ENCODE results near the gene SERPINB12.

Gene SERPINB12

GRCh38 chr18:63542069-63542468 is at the start of gene SERPINB12:
SERPINB12 (plus strand) TSS chr18:63542369; CDS start chr18:63556160, 13,791 bp downstream.
- Histone ChIP-seq H3K4me3 (no peak within 1 kb of the TSS), H3K27me3 (no peaks in the 10 kb centered on the region), H3K9me3 (no peaks in the 10 kb centered on the region), H3K9ac (no peak within 1 kb of the TSS), H4K20me1 (no peaks in the 10 kb centered on the region), H3K36me3 (no peaks in the 10 kb centered on the region), H3K4me2 (no peak within 1 kb of the TSS), H3K27ac (no peak within 1 kb of the TSS), H3K4me1 (no peaks in the 10 kb centered on the region)
- no peak for TF ChIP-seq Cebpa-rat (IDR thresholded peaks at IDR 0.05)

DNA sequence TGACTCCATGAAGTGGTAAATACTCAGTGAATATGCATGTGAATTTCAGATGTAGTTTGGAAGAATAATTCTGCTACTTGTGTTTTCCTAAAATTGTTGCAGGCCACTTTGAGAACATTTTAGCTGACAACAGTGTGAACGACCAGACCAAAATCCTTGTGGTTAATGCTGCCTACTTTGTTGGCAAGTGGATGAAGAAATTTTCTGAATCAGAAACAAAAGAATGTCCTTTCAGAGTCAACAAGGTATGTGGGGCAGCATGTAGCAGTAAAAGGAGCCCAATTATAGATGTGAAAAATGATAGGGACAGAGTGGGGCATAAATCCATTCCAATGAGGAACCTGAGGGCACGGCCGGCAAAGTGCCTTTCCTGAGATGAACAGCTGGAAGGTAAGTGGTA is 49.3 kb upstream of the SERPINB12 start:
- Histone ChIP-seq H3K27ac (no peak overlapping the region), H3K9ac (no peak overlapping the region), H3K4me2 (no peak overlapping the region), H3K4me1 (no peaks in the 10 kb centered on the region), H3K4me3 (no peak overlapping the region), H4K20me1 (no peaks in the 10 kb centered on the region), H3K9me3 (no peaks in the 10 kb centered on the region), H3K27me3 (no peaks in the 10 kb centered on the region), H3K36me3 (no peaks in the 10 kb centered on the region)
- TF ChIP-seq Cebpa-rat (IDR thresholded peaks at IDR 0.05) = no peak

GRCh38 chr18:63495675-63496074 is 46.5 kb upstream of the SERPINB12 start:
- no peak for TF ChIP-seq Cebpa-rat (IDR thresholded peaks at IDR 0.05)

GRCh38 chr18:63505566-63506335 is 36.4 kb upstream of the SERPINB12 start:
- H3K9me3 ChIP-seq = no peaks in the 10 kb centered on the region
- H3K27ac ChIP-seq = no peak overlapping the region
- no peak for TF ChIP-seq Cebpa-rat (IDR thresholded peaks at IDR 0.05)
- H3K4me1 ChIP-seq = no peaks in the 10 kb centered on the region
- H3K4me3 ChIP-seq = no peak overlapping the region
- H3K4me2 ChIP-seq = no peak overlapping the region
- H3K9ac ChIP-seq = no peak overlapping the region
- no peaks in the 10 kb centered on the region for H3K36me3 ChIP-seq
- H4K20me1 ChIP-seq = no peaks in the 10 kb centered on the region
- no peaks in the 10 kb centered on the region for H3K27me3 ChIP-seq

More at GRCh38 chr18:63495675-63496074, 46.5 kb upstream of the SERPINB12 start:
- H3K9ac ChIP-seq = no peak overlapping the region
- H3K4me2 ChIP-seq = no peak overlapping the region
- H4K20me1 ChIP-seq = no peaks in the 10 kb centered on the region
- no peak overlapping the region for H3K4me3 ChIP-seq
- no peak overlapping the region for H3K27ac ChIP-seq
- no peaks in the 10 kb centered on the region for H3K36me3 ChIP-seq
- no peaks in the 10 kb centered on the region for H3K4me1 ChIP-seq
- H3K27me3 ChIP-seq = no peaks in the 10 kb centered on the region
- no peaks in the 10 kb centered on the region for H3K9me3 ChIP-seq

- no peak for TF ChIP-seq Cebpa-rat (IDR thresholded peaks at IDR 0.05)
- Histone ChIP-seq H4K20me1 (no peaks in the 10 kb centered on the region), H3K4me2 (no peak overlapping the region), H3K4me1 (no peaks in the 10 kb centered on the region), H3K9ac (no peak overlapping the region), H3K36me3 (no peaks in the 10 kb centered on the region), H3K27ac (no peak overlapping the region), H3K27me3 (no peaks in the 10 kb centered on the region), H3K9me3 (no peaks in the 10 kb centered on the region), H3K4me3 (no peak overlapping the region)
Measured at GRCh38 chr18:63506336-63506646, 35.9 kb upstream of the SERPINB12 start.

DNA sequence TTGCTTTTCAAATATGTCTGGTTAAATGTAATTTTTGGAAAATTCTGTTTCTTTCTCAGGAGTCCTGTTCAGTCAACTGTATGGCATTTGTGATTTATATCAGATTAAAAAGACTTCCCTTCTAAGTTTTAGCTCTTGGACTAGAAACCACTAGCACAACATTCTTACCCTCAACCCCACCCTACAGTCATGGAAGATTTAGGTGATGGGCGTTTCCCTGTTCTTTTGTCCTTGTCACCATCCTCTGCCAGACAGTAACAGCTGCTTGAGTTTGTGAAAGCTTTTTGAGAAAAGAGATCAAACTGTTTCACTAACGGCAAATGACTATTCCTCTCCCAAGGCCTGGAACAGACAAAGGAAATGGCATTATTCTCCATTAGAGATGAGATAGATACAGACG is 33.6 kb upstream of the SERPINB12 start:
- Histone ChIP-seq H3K9me3 (no peaks in the 10 kb centered on the region), H3K9ac (no peak overlapping the region), H3K27me3 (no peaks in the 10 kb centered on the region), H3K4me1 (no peaks in the 10 kb centered on the region), H3K27ac (no peak overlapping the region), H3K4me3 (no peak overlapping the region), H3K4me2 (no peak overlapping the region), H4K20me1 (no peaks in the 10 kb centered on the region), H3K36me3 (no peaks in the 10 kb centered on the region)
- TF ChIP-seq Cebpa-rat (IDR thresholded peaks at IDR 0.05) = no peak

DNA sequence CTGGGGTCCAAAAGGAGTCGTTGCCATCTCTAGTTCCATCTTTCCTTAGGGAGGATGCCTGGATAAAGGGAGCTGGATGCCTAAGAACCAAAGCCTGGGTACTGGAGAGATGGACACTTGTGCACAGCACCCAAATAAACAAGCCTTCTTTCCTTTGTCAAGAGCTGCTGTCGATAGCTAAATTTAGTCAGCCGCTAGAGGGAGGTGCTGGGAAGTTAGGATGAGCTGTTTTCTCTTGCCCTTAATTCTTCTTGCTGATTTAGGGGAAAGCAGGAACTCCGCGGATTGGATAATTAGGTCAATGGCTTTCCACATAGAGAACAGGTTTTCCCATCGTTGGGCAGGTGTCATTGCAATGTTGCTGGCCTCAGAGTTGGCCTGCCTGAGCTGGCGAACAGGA is 30.9 kb upstream of the SERPINB12 start:
- no peaks in the 10 kb centered on the region for H3K27me3 ChIP-seq
- H3K36me3 ChIP-seq = no peaks in the 10 kb centered on the region
- no peak for TF ChIP-seq Cebpa-rat (IDR thresholded peaks at IDR 0.05)
- no peak overlapping the region for H3K4me3 ChIP-seq
- no peaks in the 10 kb centered on the region for H4K20me1 ChIP-seq
- H3K4me2 ChIP-seq = no peak overlapping the region
- no peak overlapping the region for H3K27ac ChIP-seq
- H3K4me1 ChIP-seq = no peaks in the 10 kb centered on the region
- no peak overlapping the region for H3K9ac ChIP-seq
- no peaks in the 10 kb centered on the region for H3K9me3 ChIP-seq

DNA sequence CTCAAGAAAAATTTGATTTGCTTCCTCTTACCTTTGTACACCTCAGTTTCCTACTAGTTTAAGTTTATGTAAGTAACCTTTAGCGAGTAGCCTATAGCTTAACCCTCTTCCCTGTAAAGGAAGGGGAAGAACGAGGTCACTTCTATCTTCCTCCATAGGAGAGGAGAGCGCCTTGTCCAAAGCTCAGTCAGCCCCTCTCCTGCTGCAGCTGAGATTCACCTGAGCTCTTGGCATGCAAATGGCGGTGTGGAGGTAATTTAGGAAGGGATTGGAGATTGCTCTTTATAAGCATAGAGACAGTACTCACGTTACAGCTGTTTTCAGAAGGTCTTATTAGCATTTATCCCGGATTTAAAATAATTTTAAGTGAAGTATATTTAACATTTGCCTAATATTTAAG is 27.8 kb upstream of the SERPINB12 start:
- Histone ChIP-seq H3K9me3 (no peaks in the 10 kb centered on the region), H3K4me3 (no peak overlapping the region), H4K20me1 (no peaks in the 10 kb centered on the region), H3K4me1 (no peaks in the 10 kb centered on the region), H3K36me3 (no peaks in the 10 kb centered on the region), H3K27me3 (no peaks in the 10 kb centered on the region), H3K4me2 (no peak overlapping the region), H3K9ac (no peak overlapping the region), H3K27ac (no peak overlapping the region)
- no peak for TF ChIP-seq Cebpa-rat (IDR thresholded peaks at IDR 0.05)

DNA sequence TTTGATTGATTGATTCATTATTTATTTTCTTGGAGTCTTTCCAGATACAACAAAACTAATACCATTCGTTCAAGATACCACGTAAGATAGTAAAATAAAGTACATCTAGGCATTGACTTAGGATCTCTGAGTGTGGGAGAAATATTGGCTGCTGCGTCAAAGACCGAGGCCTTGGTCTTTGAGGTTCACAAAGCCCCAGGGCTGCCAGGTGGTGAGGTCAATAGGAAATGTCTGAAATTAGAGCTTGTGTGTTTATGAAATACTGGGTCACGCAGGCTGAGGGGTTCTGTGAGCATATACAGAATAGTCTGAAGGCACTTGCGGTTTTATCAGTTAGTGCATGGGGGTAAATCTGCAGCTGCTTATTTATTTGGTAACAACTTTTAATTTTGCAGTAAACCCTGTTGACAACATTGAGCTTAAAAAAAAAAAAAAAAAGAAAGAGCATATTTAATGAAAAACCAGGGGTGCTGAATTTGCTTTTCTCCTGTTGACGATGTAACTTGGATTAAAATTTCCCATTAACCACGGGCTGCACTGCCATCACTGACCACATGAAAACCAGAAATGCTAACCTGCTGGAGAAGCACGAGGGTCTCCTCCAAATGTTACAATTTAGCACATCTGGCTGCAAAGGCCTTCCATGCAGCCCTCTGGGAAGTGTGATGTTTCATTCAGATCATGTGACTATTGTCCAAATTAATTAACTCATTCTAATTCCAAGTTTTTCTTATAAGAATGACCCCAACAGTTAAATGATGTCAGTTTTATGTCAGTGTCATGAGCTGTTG is 27.1 kb upstream of the SERPINB12 start:
- Histone ChIP-seq H3K4me3 (no peak overlapping the region), H3K36me3 (no peaks in the 10 kb centered on the region), H3K4me1 (no peaks in the 10 kb centered on the region), H3K9ac (no peak overlapping the region), H3K27ac (no peak overlapping the region), H3K4me2 (no peak overlapping the region), H3K9me3 (no peaks in the 10 kb centered on the region), H4K20me1 (no peaks in the 10 kb centered on the region), H3K27me3 (no peaks in the 10 kb centered on the region)
- TF ChIP-seq Cebpa-rat (IDR thresholded peaks at IDR 0.05) = no peak

GRCh38 chr18:63515801-63516200 is 26.4 kb upstream of the SERPINB12 start:
- no peaks in the 10 kb centered on the region for H3K9me3 ChIP-seq
- H3K4me1 ChIP-seq = no peaks in the 10 kb centered on the region
- H3K27ac ChIP-seq = no peak overlapping the region
- no peaks in the 10 kb centered on the region for H3K36me3 ChIP-seq
- H3K4me2 ChIP-seq = no peak overlapping the region
- no peak overlapping the region for H3K9ac ChIP-seq
- no peak for TF ChIP-seq Cebpa-rat (IDR thresholded peaks at IDR 0.05)
- no peak overlapping the region for H3K4me3 ChIP-seq
- no peaks in the 10 kb centered on the region for H4K20me1 ChIP-seq
- no peaks in the 10 kb centered on the region for H3K27me3 ChIP-seq
